CD4-positive, alpha-beta T cell (primary cell): ENCODE measurements around the gene IQSEC1. TPM values are rescaled to one million over a fixed set of nuclear protein-coding genes. Genes with fewer than 3 reads are reported as not detected.
A peak's percentile ranks its signal among the peaks of the same experiment; 100 is the strongest.

Source experiments
- ATAC-seq: fragments of 200-7000 bp; cut with Tn5 transposase; one replicate; pipeline ENCODE4 v1.10.0; 2022; ENCODE audit warnings: mild to moderate bottlenecking; ENCODE audit not compliant: poor library complexity
- CTCF ChIA-PET: fragments of 350-600 bp; sonication (Branson Sonifier 250); formaldehyde crosslinking; loops from one replicate; lab custom pipeline; 2021; ENCODE audit warnings: antibody characterized with exemption, inconsistent platforms; lab: Charles Lee
- POLR2A ChIA-PET: fragments of 350-600 bp; sonication (Branson Sonifier 250); formaldehyde crosslinking; loops from one replicate; lab custom pipeline; 2021; ENCODE audit warnings: antibody characterized with exemption, inconsistent platforms; lab: Charles Lee
- DNase-seq, 14 experiments: peaks; one replicate each; pipeline ENCODE4 v3.0.0-alpha.2; 2013 to 2020; ENCODE audit warnings: mixed read lengths in 2 of 14
- H3K27ac ChIP-seq, 2 donors: one replicate each; pipeline versions ENCODE4 v1.5.1 to v1.7.0; 2013; ENCODE audit warnings: low read length in 2 of 2, low read depth in 1 of 2, mild to moderate bottlenecking in 1 of 2
- H3K27me3 ChIP-seq, 2 experiments: 1 replicate in 1 of 2; 2 replicates in 1 of 2; pipeline versions ENCODE4 v1.6.1 to v1.7.0; 2013; ENCODE audit warnings: low read length in 2 of 2, control low read depth in 1 of 2, mild to moderate bottlenecking in 1 of 2, moderate library complexity in 1 of 2; ENCODE audit not compliant: insufficient read depth in 2 of 2, control insufficient read depth in 1 of 2
- H3K36me3 ChIP-seq: one replicate; pipeline ENCODE4 v1.6.1; 2013; ENCODE audit warnings: low read length, control low read depth; ENCODE audit not compliant: insufficient read depth
- H3K4me1 ChIP-seq: one replicate; pipeline ENCODE4 v1.6.1; 2013; ENCODE audit warnings: low read length, control low read depth; ENCODE audit not compliant: insufficient read depth
- H3K4me3 ChIP-seq: one replicate; pipeline ENCODE4 v1.5.1; 2013; ENCODE audit warnings: mild to moderate bottlenecking, low read length, moderate library complexity
- H3K9me3 ChIP-seq, 2 experiments: 1 replicate in 1 of 2; 2 replicates in 1 of 2; pipeline versions ENCODE4 v1.6.1 to v1.7.0; 2013; ENCODE audit warnings: low read length in 2 of 2, mild to moderate bottlenecking in 2 of 2, control low read depth in 1 of 2, moderate library complexity in 1 of 2; ENCODE audit not compliant: control insufficient read depth in 1 of 2, insufficient read depth in 1 of 2
- H3K27ac Mint-ChIP-seq: one replicate; pipeline ENCODE4 v1.8.0; 2020; ENCODE audit warnings: mixed read lengths
- H3K27me3 Mint-ChIP-seq: one replicate; pipeline ENCODE4 v1.8.0; 2021; ENCODE audit warnings: mixed read lengths
- H3K36me3 Mint-ChIP-seq: one replicate; pipeline ENCODE4 v1.8.0; 2021; ENCODE audit warnings: low read depth, mixed read lengths
- H3K4me1 Mint-ChIP-seq: one replicate; pipeline ENCODE4 v1.8.0; 2021; ENCODE audit warnings: low read depth, mixed read lengths
- H3K4me3 Mint-ChIP-seq: one replicate; pipeline ENCODE4 v1.8.0; 2020; ENCODE audit warnings: mild to moderate bottlenecking, mixed read lengths
- H3K9me3 Mint-ChIP-seq: one replicate; pipeline ENCODE4 v1.8.0; 2020; ENCODE audit warnings: mixed read lengths
- intact Hi-C, 2 experiments: fragments of 100-400 bp; cut with DNase I in 1 of 2; cut with micrococcal nuclease in 1 of 2; formaldehyde crosslinking; loops; one replicate each; pipeline versions ENCODE4 v1.15.1 to v1.9.0; 2023 to 2025; cut with DNase I, micrococcal nuclease
- total RNA-seq, 174 experiments: library from RNA in 2 of 174; stranded (reverse) in 2 of 174; gene quantifications; one replicate each; pipeline ENCODE4 v1.2.3 and lab custom pipeline; 2021 to 2026
- TF ChIP-seq, protein P1 (sequence below): fragments of 200-600 bp; IDR thresholded peaks from one replicate; pipeline ENCODE4 v1.8.0; 2022; ENCODE audit warnings: antibody characterized with exemption, mild to moderate bottlenecking

Gene IQSEC1
- total RNA-seq, 2 experiments from 2014 or later, result 102 to 108 TPM

DNA sequence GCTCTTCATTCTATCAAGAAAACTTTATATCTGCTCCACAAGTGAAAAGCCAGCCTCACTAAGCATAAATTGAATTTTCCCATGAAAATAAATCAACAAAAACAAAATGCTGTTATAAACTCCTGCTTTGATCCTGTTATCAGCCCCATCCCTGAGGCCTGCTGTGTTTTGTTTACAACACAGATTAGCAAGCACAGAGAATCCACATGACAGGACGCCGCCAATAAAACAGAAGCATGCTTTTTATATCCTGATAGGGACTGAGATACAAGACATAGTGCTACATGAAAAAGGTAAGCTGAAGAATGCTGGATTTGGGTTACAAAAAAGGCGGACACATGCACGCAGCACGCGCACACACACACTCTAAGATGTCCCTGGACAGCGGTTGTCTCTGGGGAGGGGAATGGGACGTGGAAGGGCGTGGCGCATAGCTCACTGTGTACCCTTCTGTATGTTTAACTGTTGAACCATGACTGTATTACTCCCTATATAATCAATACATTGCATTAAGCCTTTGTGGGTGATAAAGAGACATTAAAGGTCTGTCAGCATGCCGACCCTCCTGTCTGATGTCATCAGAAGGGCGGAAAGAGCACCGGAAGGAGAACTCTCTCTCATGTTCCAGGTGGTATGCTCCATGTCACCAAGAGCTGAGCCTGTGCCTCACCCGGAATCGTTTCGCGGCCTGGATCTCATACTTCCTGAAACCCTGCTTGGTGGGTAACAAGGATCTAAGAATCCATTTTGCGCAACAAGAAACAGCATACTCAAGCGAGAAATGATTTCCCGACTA is 93.9 kb downstream of the IQSEC1 start:
- Histone ChIP-seq H3K9me3 (no peaks in the 10 kb centered on the region), H3K4me3 (no peak overlapping the region), H3K4me1 (peaks cover 42% of the 10 kb centered on the region), H3K27me3 (no peaks in the 10 kb centered on the region), H3K36me3 (peaks cover 43% of the 10 kb centered on the region), H3K27ac (no peak overlapping the region)
- peaks cover 32% of the 10 kb centered on the region for H3K36me3 Mint-ChIP-seq
- DNase-seq (no peak), ATAC-seq (no peak)
- intact Hi-C loops, result no loop called here
- no peaks in the 10 kb centered on the region for H3K27me3 Mint-ChIP-seq
- no peaks in the 10 kb centered on the region for H3K9me3 Mint-ChIP-seq
- CTCF ChIA-PET, result no interaction called here
- peaks cover 71% of the 10 kb centered on the region for H3K4me1 Mint-ChIP-seq
- no peak overlapping the region for H3K27ac Mint-ChIP-seq
- TF ChIP-seq, protein P1, sequence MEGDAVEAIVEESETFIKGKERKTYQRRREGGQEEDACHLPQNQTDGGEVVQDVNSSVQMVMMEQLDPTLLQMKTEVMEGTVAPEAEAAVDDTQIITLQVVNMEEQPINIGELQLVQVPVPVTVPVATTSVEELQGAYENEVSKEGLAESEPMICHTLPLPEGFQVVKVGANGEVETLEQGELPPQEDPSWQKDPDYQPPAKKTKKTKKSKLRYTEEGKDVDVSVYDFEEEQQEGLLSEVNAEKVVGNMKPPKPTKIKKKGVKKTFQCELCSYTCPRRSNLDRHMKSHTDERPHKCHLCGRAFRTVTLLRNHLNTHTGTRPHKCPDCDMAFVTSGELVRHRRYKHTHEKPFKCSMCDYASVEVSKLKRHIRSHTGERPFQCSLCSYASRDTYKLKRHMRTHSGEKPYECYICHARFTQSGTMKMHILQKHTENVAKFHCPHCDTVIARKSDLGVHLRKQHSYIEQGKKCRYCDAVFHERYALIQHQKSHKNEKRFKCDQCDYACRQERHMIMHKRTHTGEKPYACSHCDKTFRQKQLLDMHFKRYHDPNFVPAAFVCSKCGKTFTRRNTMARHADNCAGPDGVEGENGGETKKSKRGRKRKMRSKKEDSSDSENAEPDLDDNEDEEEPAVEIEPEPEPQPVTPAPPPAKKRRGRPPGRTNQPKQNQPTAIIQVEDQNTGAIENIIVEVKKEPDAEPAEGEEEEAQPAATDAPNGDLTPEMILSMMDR, result no peak
- POLR2A ChIA-PET, result interaction anchor here (2.1 kb wide), 1 partner anchor 16 kb away, joined by 6 read pairs; no protein-coding TSS in a partner anchor
- no peak overlapping the region for H3K4me3 Mint-ChIP-seq

DNA sequence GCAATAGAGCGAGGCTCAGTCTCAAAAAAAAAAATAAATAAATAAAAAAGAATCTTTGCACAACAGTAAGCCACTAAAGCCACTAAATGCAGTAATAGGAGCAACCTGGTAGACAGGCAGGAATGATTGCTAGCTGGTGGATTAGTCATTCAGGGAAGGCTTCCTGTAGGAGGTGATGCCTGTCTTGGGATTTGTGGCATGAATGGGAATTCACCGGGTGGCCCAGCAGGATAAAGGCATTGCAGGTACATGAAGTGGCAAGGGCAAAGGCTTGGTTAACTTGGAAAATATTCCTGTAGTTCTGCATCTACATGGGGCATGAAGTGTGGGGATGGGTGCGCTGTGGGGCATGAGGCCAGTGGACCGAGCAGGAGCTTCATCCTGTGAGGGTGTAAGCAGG is 94.5 kb downstream of the IQSEC1 start:
- TF ChIP-seq, protein P1, result no peak
- H3K27me3 ChIP-seq, result no peaks in the 10 kb centered on the region
- ChIA-PET POLR2A (no interaction called here), CTCF (no interaction called here)
- H3K4me3 Mint-ChIP-seq, result no peak overlapping the region
- peaks cover 42% of the 10 kb centered on the region for H3K4me1 ChIP-seq
- no peak for DNase-seq
- no peak for ATAC-seq
- no peaks in the 10 kb centered on the region for H3K9me3 ChIP-seq
- no peaks in the 10 kb centered on the region for H3K27me3 Mint-ChIP-seq
- H3K36me3 ChIP-seq, result peaks cover 48% of the 10 kb centered on the region
- H3K4me1 Mint-ChIP-seq, result peaks cover 67% of the 10 kb centered on the region
- H3K27ac Mint-ChIP-seq, result no peak overlapping the region
- H3K9me3 Mint-ChIP-seq, result no peaks in the 10 kb centered on the region
- no peak overlapping the region for H3K27ac ChIP-seq
- intact Hi-C loops, result no loop called here
- no peak overlapping the region for H3K4me3 ChIP-seq
- H3K36me3 Mint-ChIP-seq, result peaks cover 28% of the 10 kb centered on the region

DNA sequence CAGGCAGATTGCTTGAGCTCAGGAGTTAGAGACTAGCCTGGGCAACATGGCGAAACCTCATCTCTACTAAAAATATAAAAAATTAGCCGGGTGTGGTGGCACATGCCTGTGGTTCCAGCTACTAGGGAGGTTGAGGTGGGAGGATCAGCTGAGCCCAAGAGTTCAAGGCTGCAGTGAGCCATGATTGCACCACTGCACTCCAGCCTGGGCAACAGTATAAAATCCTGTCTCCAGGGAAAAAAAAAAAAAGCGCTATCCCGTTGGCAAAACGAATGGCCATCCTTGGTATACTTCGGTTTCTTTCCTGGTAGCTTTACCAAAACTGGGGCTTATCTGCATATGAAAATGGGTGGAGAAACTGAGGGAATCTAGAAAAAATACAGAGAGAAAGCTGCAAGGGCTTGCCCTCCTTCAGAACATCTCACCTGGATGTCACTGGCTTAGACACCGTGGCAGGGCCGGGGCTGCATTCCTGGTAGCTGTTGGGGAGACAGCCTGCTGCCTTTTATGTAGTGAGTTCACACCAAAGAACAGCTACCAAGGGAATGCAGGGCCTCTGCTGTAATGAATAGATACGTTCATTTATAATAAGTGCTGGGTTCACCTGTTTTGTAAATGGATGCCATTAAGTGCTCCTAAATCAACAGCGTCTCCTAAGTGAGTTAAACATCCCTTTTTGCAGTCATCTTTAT is 96.0 kb downstream of the IQSEC1 start:
- no peak overlapping the region for H3K4me3 Mint-ChIP-seq

More for the DNA sequence above, 96.0 kb downstream of the IQSEC1 start:
- peaks cover 45% of the 10 kb centered on the region for H3K36me3 ChIP-seq
- H3K9me3 Mint-ChIP-seq, result no peaks in the 10 kb centered on the region
- peaks cover 32% of the 10 kb centered on the region for H3K4me1 ChIP-seq
- no peak for ATAC-seq
- POLR2A ChIA-PET, result no interaction called here
- TF ChIP-seq, protein P1, result no peak
- no peak overlapping the region for H3K27ac ChIP-seq
- no peaks in the 10 kb centered on the region for H3K27me3 Mint-ChIP-seq
- no peak overlapping the region for H3K4me3 ChIP-seq
- peaks cover 38% of the 10 kb centered on the region for H3K36me3 Mint-ChIP-seq
- intact Hi-C loops, result no loop called here
- H3K9me3 ChIP-seq, result no peaks in the 10 kb centered on the region
- CTCF ChIA-PET, result no interaction called here
- peak overlapping the region; percentile 53 for H3K27ac Mint-ChIP-seq
- H3K27me3 ChIP-seq, result no peaks in the 10 kb centered on the region
- H3K4me1 Mint-ChIP-seq, result peaks cover 62% of the 10 kb centered on the region
- DNase-seq, result no peak
